ENCODE results near the gene POLR1E.

- no peak for TF ChIP-seq CTCF (IDR thresholded peaks at IDR 0.05; ENCODE audit: borderline replicate concordance, extremely low read depth, low read length, poor library complexity, severe bottlenecking)
- no peak for TF ChIP-seq EZH2 (IDR thresholded peaks at IDR 0.05; ENCODE audit: borderline replicate concordance, low read depth, low read length, severe bottlenecking)
Measured at GRCh38 chr9:37509536-37509935, 23.8 kb downstream of the POLR1E start.

Measured in DND-41 (cell line).